IPS-15b (cell line): ENCODE measurements around the gene IFT74.
A peak's percentile ranks its signal among the peaks of the same experiment; 100 is the strongest.

Experiments used
- H3K27me3 ChIP-seq: one replicate; pipeline ENCODE4 v1.6.1; 2013; ENCODE audit warnings: low read length; ENCODE audit not compliant: control insufficient read depth, insufficient read depth
- H3K36me3 ChIP-seq: one replicate; pipeline ENCODE4 v1.6.1; 2013; ENCODE audit warnings: low read length; ENCODE audit not compliant: control insufficient read depth, insufficient read depth
- H3K4me1 ChIP-seq: one replicate; pipeline ENCODE4 v1.6.1; 2013; ENCODE audit warnings: mild to moderate bottlenecking, low read length; ENCODE audit not compliant: control insufficient read depth, insufficient read depth
- H3K4me3 ChIP-seq: one replicate; pipeline ENCODE4 v1.5.1; 2013; ENCODE audit warnings: low read depth, low read length
- H3K9ac ChIP-seq: one replicate; pipeline ENCODE4 v1.6.1; 2013; ENCODE audit warnings: low read depth, mild to moderate bottlenecking, low read length
- H3K9me3 ChIP-seq: one replicate; pipeline ENCODE4 v1.6.1; 2013; ENCODE audit warnings: mild to moderate bottlenecking, low read length; ENCODE audit not compliant: control insufficient read depth, insufficient read depth

IFT74 gene

DNA sequence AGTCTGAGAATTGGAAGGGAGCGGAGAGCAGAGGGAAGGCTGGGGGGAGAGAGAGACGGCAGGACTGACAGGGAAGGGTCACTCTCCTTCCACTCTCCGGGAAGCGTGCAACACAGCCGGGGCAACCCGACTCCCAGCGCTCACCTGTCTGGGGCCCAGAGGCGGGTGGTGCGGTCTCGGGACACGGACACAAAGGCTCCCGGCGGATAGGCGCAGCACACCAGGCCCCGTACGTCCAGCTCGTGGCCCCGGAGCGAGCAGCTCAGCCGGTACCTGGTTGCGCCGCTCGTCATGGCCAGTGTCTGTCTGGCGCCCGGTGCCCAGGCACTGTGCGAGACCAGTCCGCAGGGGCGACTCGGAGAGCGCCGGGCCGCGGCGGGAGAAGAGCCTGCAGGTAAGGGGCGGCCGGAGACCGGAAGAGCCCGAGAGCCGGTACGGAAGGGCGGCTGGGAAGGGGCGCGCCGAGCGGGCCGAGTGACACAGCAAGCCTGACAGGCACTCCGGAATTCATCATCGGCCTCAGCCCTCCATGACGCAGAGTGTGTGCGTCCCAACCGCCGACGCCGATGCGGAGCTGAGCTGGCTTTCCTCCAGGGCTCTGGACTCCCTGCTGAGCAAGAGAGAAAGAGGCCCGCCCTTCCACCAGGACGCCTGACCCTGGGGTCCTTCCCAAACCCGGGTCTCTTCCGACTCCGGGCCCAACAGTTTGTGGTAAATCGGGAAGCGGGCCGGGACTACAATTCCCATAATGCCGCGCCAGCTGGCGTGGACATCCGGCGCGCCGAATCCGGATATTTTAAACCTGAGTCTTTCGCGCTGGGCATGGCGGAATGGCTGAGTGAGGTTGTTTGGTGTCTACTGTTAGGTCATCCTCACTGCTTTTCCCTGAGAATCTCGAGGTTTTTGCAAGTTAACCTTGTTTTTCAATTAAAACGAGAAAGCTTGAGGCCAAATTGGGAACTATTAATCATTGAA, 9.2 kb upstream of the IFT74 start, which contains the start of gene PLAA:
Gene PLAA (minus strand): TSS at position 490 of the 975 bp plus-strand sequence. CDS start 197 bp downstream, at position 293.
- no peaks in the 10 kb centered on the region for H3K9me3 ChIP-seq
- no peaks in the 10 kb centered on the region for H3K27me3 ChIP-seq
- no peaks in the 10 kb centered on the region for H3K36me3 ChIP-seq
- H3K9ac ChIP-seq = peak within 1 kb of the TSS; percentile 98
- H3K4me1 ChIP-seq = peaks cover 3% of the 10 kb centered on the region
- H3K4me3 ChIP-seq = peak within 1 kb of the TSS; percentile 95

GRCh38 chr9:26947736-26948135, 8.5 kb upstream of the IFT74 start:
- H3K9ac ChIP-seq = peak overlapping the region; percentile 98
- H3K27me3 ChIP-seq = no peaks in the 10 kb centered on the region
- H3K4me1 ChIP-seq = peaks cover 3% of the 10 kb centered on the region
- no peaks in the 10 kb centered on the region for H3K36me3 ChIP-seq
- peak overlapping the region; percentile 95 for H3K4me3 ChIP-seq
- no peaks in the 10 kb centered on the region for H3K9me3 ChIP-seq

DNA sequence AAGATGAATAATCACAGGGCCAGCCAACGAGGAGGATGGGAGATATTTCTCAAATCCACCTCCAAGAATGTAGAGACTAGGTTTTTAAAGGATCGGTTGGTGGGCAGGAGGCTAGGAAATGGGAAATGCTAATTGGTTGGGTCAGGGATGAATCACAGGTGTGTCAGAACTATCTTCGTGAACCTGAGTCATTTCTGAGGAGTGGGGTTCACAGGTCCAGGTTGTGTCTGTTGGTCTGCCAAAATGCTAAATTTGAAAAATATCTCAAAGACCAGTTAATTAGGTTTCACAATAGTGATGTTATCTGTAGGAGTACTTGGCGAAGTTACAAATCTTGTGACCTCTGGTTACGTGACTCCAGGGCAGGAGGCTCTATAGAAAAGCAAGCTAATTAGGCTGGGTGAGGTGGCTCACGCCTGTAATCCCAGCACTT, 6.6 kb upstream of the IFT74 start:
- Histone ChIP-seq H3K9me3 (no peaks in the 10 kb centered on the region), H3K27me3 (no peaks in the 10 kb centered on the region), H3K4me1 (peaks cover 3% of the 10 kb centered on the region), H3K36me3 (no peaks in the 10 kb centered on the region), H3K9ac (no peak overlapping the region), H3K4me3 (no peak overlapping the region)

DNA sequence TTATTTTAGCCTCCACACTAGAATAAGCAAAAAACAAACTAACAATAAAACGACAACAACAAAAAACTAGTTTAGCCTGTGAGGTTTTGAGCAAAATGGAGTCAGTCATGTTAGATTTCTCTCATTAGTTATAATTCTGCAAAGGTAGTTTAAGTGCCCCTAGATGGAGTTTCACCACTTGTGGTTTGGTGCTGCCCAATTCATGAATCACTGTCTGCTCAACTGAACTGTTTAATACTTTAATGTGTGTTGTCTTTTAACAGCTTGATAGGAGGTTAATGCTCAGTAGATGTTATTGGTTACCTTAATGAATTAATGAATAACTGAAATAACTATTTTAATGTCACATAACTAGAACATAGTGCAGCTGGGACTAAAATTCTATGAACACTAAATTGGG, 5.7 kb upstream of the IFT74 start:
- H3K27me3 ChIP-seq = no peaks in the 10 kb centered on the region
- H3K4me3 ChIP-seq = no peak overlapping the region
- peaks cover 5% of the 10 kb centered on the region for H3K4me1 ChIP-seq
- no peaks in the 10 kb centered on the region for H3K9me3 ChIP-seq
- no peaks in the 10 kb centered on the region for H3K36me3 ChIP-seq
- no peak overlapping the region for H3K9ac ChIP-seq

DNA sequence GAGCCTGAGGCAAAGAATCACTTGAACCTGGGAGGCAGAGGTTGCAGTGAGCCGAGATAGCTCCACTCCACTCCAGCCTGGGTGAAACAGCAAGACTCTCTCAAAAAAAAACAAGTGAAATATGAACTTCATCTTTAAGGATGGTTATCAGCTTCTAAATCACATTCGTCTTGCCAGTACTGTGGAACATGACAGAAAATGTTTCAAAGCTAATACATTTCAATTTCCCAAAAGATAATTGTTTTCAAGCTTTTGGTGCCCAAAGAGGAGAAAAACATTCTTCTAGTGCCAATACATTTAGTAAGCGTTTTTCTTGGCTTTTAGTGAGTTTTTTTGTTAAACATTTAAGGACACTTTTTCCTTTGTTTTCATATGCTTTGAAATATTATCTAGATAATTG, 4.4 kb upstream of the IFT74 start:
- no peak overlapping the region for H3K9ac ChIP-seq
- H3K9me3 ChIP-seq = no peaks in the 10 kb centered on the region
- H3K4me3 ChIP-seq = no peak overlapping the region
- peaks cover 9% of the 10 kb centered on the region for H3K4me1 ChIP-seq
- H3K27me3 ChIP-seq = no peaks in the 10 kb centered on the region
- H3K36me3 ChIP-seq = no peaks in the 10 kb centered on the region

- no peak overlapping the region for H3K9ac ChIP-seq
- H3K36me3 ChIP-seq = no peaks in the 10 kb centered on the region
- H3K9me3 ChIP-seq = no peaks in the 10 kb centered on the region
- H3K4me1 ChIP-seq = peaks cover 11% of the 10 kb centered on the region
- no peaks in the 10 kb centered on the region for H3K27me3 ChIP-seq
- H3K4me3 ChIP-seq = no peak overlapping the region
Observed at GRCh38 chr9:26954050-26954508, 2.1 kb upstream of the IFT74 start.

DNA sequence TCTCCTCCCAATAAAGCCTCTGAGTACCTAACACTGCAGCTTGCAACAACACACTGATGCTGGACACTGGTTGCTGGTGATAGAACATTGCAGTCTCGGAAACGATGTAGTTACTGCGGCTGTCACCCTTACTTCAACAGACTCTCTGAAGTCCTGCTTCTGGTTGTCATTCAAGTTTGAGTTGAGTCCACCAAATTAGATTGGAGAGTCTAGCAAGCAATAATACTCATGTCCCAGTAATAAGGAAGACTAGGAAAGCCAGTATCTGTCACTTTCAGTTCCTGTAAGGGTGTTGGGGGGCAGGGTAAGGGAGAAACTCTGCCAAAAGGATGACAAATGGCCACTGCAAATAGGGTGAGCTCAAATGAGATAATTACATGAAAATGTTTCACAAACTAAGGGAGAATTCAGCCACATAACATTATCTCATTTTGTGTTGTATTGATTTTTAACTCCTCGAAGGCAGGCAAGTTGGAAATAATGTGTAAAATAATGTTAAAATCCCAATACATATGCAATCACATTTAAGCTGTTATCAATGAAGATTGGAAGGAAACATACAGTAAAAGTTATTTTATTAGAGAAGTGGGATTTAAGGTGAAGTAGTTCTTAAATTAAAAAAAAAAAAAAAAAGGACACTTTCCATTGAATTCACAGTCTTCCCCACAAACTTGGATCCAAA, 849 bp upstream of the IFT74 start:
- H3K9me3 ChIP-seq = no peaks in the 10 kb centered on the region
- H3K4me3 ChIP-seq = peak overlapping the region; percentile 82
- peak overlapping the region; percentile 68 for H3K9ac ChIP-seq
- peaks cover 11% of the 10 kb centered on the region for H3K4me1 ChIP-seq
- H3K27me3 ChIP-seq = no peaks in the 10 kb centered on the region
- no peaks in the 10 kb centered on the region for H3K36me3 ChIP-seq

DNA sequence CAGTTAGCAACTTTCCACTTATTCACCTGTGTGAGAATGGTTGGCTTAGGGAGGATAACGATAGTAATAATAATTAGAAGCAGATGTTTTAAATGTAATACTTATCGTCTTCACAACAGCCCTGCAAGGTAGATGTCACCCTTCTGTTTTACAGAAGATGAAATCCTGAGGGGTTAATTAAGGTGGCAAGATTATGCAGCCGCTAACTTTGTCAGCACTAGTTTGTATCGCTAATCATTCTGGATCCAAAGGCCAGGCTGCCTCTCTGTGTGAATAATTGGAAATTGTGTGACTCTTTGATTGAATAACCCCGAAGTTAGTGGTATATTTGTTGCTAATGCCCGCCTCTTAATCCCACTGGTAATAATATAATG, 635 bp downstream of the IFT74 start:
- peak overlapping the region; percentile 82 for H3K4me3 ChIP-seq

DNA sequence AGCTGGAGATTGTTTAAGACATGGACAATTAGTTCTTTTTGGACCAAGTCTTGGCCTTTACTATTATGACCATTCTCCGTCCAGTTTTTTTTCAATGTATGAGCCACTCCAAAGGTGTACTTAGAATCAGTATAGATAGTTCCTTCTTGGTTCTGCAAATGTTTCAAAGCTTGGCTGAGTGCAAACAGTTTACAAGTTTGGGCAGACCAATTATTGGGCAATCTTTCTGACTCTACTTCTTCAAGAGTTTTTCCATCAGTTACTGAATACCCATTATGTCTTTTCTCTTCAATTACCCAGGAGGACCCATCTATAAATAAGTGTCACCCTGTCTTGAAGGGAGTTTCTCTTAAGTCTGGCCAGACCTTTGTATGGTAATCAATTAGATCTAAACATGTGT, 15.5 kb downstream of the IFT74 start:
- H3K4me3 ChIP-seq = no peak overlapping the region
- H3K4me1 ChIP-seq = peaks cover 9% of the 10 kb centered on the region
- H3K9ac ChIP-seq = no peak overlapping the region
- H3K36me3 ChIP-seq = no peaks in the 10 kb centered on the region
- H3K27me3 ChIP-seq = no peaks in the 10 kb centered on the region
- no peaks in the 10 kb centered on the region for H3K9me3 ChIP-seq

More for the DNA sequence above, 635 bp downstream of the IFT74 start:
- no peaks in the 10 kb centered on the region for H3K27me3 ChIP-seq
- H3K36me3 ChIP-seq = no peaks in the 10 kb centered on the region
- peak overlapping the region; percentile 68 for H3K9ac ChIP-seq
- H3K9me3 ChIP-seq = no peaks in the 10 kb centered on the region
- H3K4me1 ChIP-seq = peaks cover 11% of the 10 kb centered on the region

DNA sequence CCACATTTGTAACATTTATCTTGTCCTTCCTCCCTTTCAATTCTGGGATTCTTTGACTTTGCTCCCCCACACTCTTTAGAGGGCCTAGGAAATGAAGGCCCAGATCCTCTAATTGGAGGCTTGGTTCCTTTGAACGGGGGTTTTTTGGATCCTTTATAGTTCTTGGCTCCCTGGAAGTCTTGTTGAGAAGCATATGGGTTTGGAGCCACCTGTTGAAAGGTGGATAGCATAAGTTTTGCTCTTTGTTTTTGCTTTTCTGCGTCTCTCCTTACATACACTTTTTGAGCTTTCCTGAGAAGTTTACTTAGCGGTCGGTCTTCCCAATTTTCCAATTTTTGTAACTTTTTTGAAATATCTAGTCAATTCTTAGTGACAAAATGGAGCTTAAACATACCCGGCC, 17.8 kb downstream of the IFT74 start:
- Histone ChIP-seq H3K4me1 (peaks cover 9% of the 10 kb centered on the region), H3K9me3 (no peaks in the 10 kb centered on the region), H3K36me3 (no peaks in the 10 kb centered on the region), H3K9ac (no peak overlapping the region), H3K4me3 (no peak overlapping the region), H3K27me3 (no peaks in the 10 kb centered on the region)

- Histone ChIP-seq H3K4me3 (no peak overlapping the region), H3K36me3 (no peaks in the 10 kb centered on the region), H3K27me3 (no peaks in the 10 kb centered on the region), H3K4me1 (peaks cover 9% of the 10 kb centered on the region), H3K9ac (no peak overlapping the region), H3K9me3 (no peaks in the 10 kb centered on the region)
Observed at GRCh38 chr9:26974927-26975326, 18.7 kb downstream of the IFT74 start.
